Muscle of back (tissue), 13 donors: ENCODE results near the gene FBH1. TPM values are rescaled to one million over a fixed set of nuclear protein-coding genes. Genes with fewer than 3 reads are reported as not detected.
"Not testable (repeated sequence)": the region's sequence is repeated elsewhere in the genome, so short reads cannot be mapped to it uniquely, and the experiment has no call there.

ENCODE experiments used
- DNase-seq, 3 donors: peaks; one replicate each; pipeline versions ENCODE4 v3.0.0 to v3.0.0-alpha.2; 2013
- long read RNA-seq, 9 donors: transcript quantifications; one replicate each; lab custom pipeline, GENCODE V29; 2026
- polyA plus RNA-seq, 10 donors: library from polyadenylated mRNA; unstranded; fragments of 120-200 nt; gene quantifications; one replicate each; pipeline ENCODE4 v1.2.1, GENCODE V29; 2013; ENCODE audit not compliant: insufficient read length in 10 of 10

FBH1 gene
- 10 to 100 TPM; 40.1 to 59.4 (median 46.8) TPM for polyA plus RNA-seq
- long read RNA-seq, donor 1, partial matches to known transcripts = 18 of 21 reads
- long read RNA-seq, donor 1, other reads (novel, unspliced or antisense) = 0 of 21 reads
- long read RNA-seq, donor 2, partial matches to known transcripts = 7 of 9 reads
- long read RNA-seq, donor 2, other reads (novel, unspliced or antisense) = 0 of 9 reads
- long read RNA-seq, donor 3 = 0 reads
- long read RNA-seq, donor 4, partial matches to known transcripts = 6 of 7 reads
- long read RNA-seq, donor 4, other reads (novel, unspliced or antisense) = 0 of 7 reads
- long read RNA-seq, donor 5, partial matches to known transcripts = 7 of 8 reads
- long read RNA-seq, donor 5, other reads (novel, unspliced or antisense) = 0 of 8 reads
- long read RNA-seq, donor 6, partial matches to known transcripts = 16 of 19 reads
- long read RNA-seq, donor 6, other reads (novel, unspliced or antisense) = 0 of 19 reads
- long read RNA-seq, donor 7, partial matches to known transcripts = 8 of 9 reads
- long read RNA-seq, donor 7, other reads (novel, unspliced or antisense) = 0 of 9 reads
- long read RNA-seq, donor 8, partial matches to known transcripts = 10 of 12 reads
- long read RNA-seq, donor 8, other reads (novel, unspliced or antisense) = 0 of 12 reads
- long read RNA-seq, donor 9 = 0 reads

GRCh38 chr10:5889624-5890451, at the start of gene FBH1, which contains the start of gene ANKRD16:
Gene FBH1, plus strand, starts transcription at chr10:5890243. Its CDS starts 103 bp downstream, at chr10:5890346.
Gene ANKRD16, minus strand, starts transcription at chr10:5889893. Its CDS starts 539 bp downstream, at chr10:5889354.
- DNase-seq = peak; percentile 99 to 100 (median 100)

GRCh38 chr10:5840314-5841307, 49.4 kb upstream of the FBH1 start:
- DNase-seq = peak in 2 of 3 donors; percentile 34 to 73

- DNase-seq = no peak
These were observed 48.1 kb upstream of the FBH1 start for GRCh38 chr10:5841965-5842364.

GRCh38 chr10:5843686-5844344, 46.2 kb upstream of the FBH1 start:
- no peak for DNase-seq

- DNase-seq = no peak
These were observed 45.5 kb upstream of the FBH1 start for GRCh38 chr10:5844345-5845055.

GRCh38 chr10:5846667-5847066, 43.4 kb upstream of the FBH1 start:
- DNase-seq = not testable (repeated sequence)

- DNase-seq = peak in 2 of 3 donors; percentile 62 to 83
These were observed 35.9 kb upstream of the FBH1 start for GRCh38 chr10:5854131-5854475.

GRCh38 chr10:5855979-5856700, 33.9 kb upstream of the FBH1 start:
- no peak for DNase-seq

- no peak for DNase-seq
These were observed 33.4 kb upstream of the FBH1 start for GRCh38 chr10:5856701-5857004.

GRCh38 chr10:5858811-5859210, 31.2 kb upstream of the FBH1 start:
- no peak for DNase-seq

GRCh38 chr10:5860066-5860465, 30.0 kb upstream of the FBH1 start:
- DNase-seq = peak in 1 of 3 donors; percentile 20

- no peak for DNase-seq
These were observed 27.6 kb upstream of the FBH1 start for GRCh38 chr10:5862360-5862961.

GRCh38 chr10:5862981-5863685, 26.9 kb upstream of the FBH1 start:
- not testable (repeated sequence) for DNase-seq

GRCh38 chr10:5866451-5867081, 23.5 kb upstream of the FBH1 start:
- DNase-seq = not testable (repeated sequence)

- not testable (repeated sequence) for DNase-seq
These were observed 22.9 kb upstream of the FBH1 start for GRCh38 chr10:5867091-5867615.

- not testable (repeated sequence) for DNase-seq
These were observed 21.7 kb upstream of the FBH1 start for GRCh38 chr10:5868383-5868782.

GRCh38 chr10:5869156-5869555, 20.9 kb upstream of the FBH1 start:
- DNase-seq = no peak
